AG10803 (cell line): Measurements from ENCODE around the gene ZNF84.

Source experiments
- DNase-seq: peaks from one replicate; pipeline ENCODE4 v3.0.0; 2010; ENCODE audit warnings: low read depth
- H3K4me3 ChIP-seq: 2 replicates; pipeline ENCODE4 v1.5.1; 2011; ENCODE audit warnings: mild to moderate bottlenecking, low read length, control low read depth
- CTCF ChIP-seq: conservative IDR thresholded peaks from 2 replicates; pipeline ENCODE4 v1.5.1; 2011; ENCODE audit warnings: mild to moderate bottlenecking, low read length, control low read depth, inconsistent platforms

The ZNF84 gene

GRCh38 chr12:133037207-133038005 lies at the start of gene ZNF84:
Gene ZNF84 (plus strand): TSS chr12:133037509. CDS start chr12:133041468, 3,959 bp downstream.
- peak; percentile 99 for DNase-seq
- no peak for TF ChIP-seq CTCF

GRCh38 chr12:132998741-132999140 lies 38.6 kb upstream of the ZNF84 start:
- no peak for TF ChIP-seq CTCF
- DNase-seq: no peak
- H3K4me3 ChIP-seq: no peak overlapping the region

More at GRCh38 chr12:133037207-133038005, at the start of gene ZNF84:
- H3K4me3 ChIP-seq: peak within 1 kb of the TSS; percentile 72

- no peak for TF ChIP-seq CTCF
- no peak overlapping the region for H3K4me3 ChIP-seq
- DNase-seq: no peak
These were observed 26.5 kb upstream of the ZNF84 start for GRCh38 chr12:133010657-133011297.

- no peak for DNase-seq
- H3K4me3 ChIP-seq: no peak overlapping the region
- TF ChIP-seq CTCF: no peak
These were observed 13.7 kb upstream of the ZNF84 start for GRCh38 chr12:133023566-133023965.

GRCh38 chr12:133026996-133027395 lies 10.3 kb upstream of the ZNF84 start:
- DNase-seq: peak; percentile 8
- no peak for TF ChIP-seq CTCF
- H3K4me3 ChIP-seq: no peak overlapping the region

GRCh38 chr12:133038118-133038709 lies 905 bp downstream of the ZNF84 start:
- TF ChIP-seq CTCF: no peak
- H3K4me3 ChIP-seq: peak overlapping the region; percentile 72
- no peak for DNase-seq
